Natural killer cell (primary cell): Measurements from ENCODE around the gene XRCC3. TPM values are rescaled to one million over a fixed set of nuclear protein-coding genes. Genes with fewer than 3 reads are reported as not detected.

Experiments used
- ATAC-seq, 3 donors: fragments of 150-1000 bp in 2 of 3; fragments of 200-7000 bp in 1 of 3; cut with Tn5 transposase; 1 replicate in 1 of 3; 2 replicates in 2 of 3; pipeline ENCODE4 v1.10.0; 2021; ENCODE audit warnings: mild to moderate bottlenecking in 2 of 3, moderate library complexity in 2 of 3
- DNase-seq, 2 donors: peaks; one replicate each; pipeline versions ENCODE4 v3.0.0 to v3.0.0-alpha.2; 2013 to 2021; ENCODE audit warnings: mixed read lengths in 1 of 2
- H3K27ac ChIP-seq: one replicate; pipeline ENCODE4 v1.5.1; 2013; ENCODE audit warnings: mild to moderate bottlenecking, low read length
- H3K27me3 ChIP-seq: one replicate; pipeline ENCODE4 v1.6.1; 2013; ENCODE audit warnings: low read length; ENCODE audit not compliant: control insufficient read depth, insufficient read depth
- H3K36me3 ChIP-seq: one replicate; pipeline ENCODE4 v1.6.1; 2013; ENCODE audit warnings: low read length; ENCODE audit not compliant: control insufficient read depth, insufficient read depth
- H3K4me1 ChIP-seq: one replicate; pipeline ENCODE4 v1.6.1; 2013; ENCODE audit warnings: low read length; ENCODE audit not compliant: control insufficient read depth, insufficient read depth
- H3K4me3 ChIP-seq: one replicate; pipeline ENCODE4 v1.5.1; 2013; ENCODE audit warnings: low read length
- H3K9me3 ChIP-seq: one replicate; pipeline ENCODE4 v1.6.1; 2013; ENCODE audit warnings: low read length; ENCODE audit not compliant: control insufficient read depth, insufficient read depth
- H3K27ac Mint-ChIP-seq, 2 donors: one replicate each; pipeline ENCODE4 v1.8.0; 2022; ENCODE audit warnings: mild to moderate bottlenecking in 2 of 2, mixed read lengths in 2 of 2, moderate library complexity in 1 of 2
- H3K27me3 Mint-ChIP-seq, 2 donors: one replicate each; pipeline ENCODE4 v1.8.0; 2022; ENCODE audit warnings: low read depth in 2 of 2, mixed read lengths in 2 of 2
- H3K36me3 Mint-ChIP-seq: one replicate; pipeline ENCODE4 v1.8.0; 2022; ENCODE audit warnings: mixed read lengths
- H3K4me1 Mint-ChIP-seq, 2 donors: one replicate each; pipeline ENCODE4 v1.8.0; 2022; ENCODE audit warnings: mixed read lengths in 2 of 2
- H3K4me3 Mint-ChIP-seq: one replicate; pipeline ENCODE4 v1.8.0; 2022; ENCODE audit warnings: mild to moderate bottlenecking, moderate library complexity, mixed read lengths
- H3K9me3 Mint-ChIP-seq, 2 donors: one replicate each; pipeline ENCODE4 v1.8.0; 2022; ENCODE audit warnings: mixed read lengths in 2 of 2
- WGBS: methylation state at CpG from one replicate; pipeline ENCODE4 v1.1.7; 2013; ENCODE audit warnings: missing lambda C conversion rate; ENCODE audit not compliant: insufficient coverage; 5-methylcytosine and 5-hydroxymethylcytosine counted together
- intact Hi-C: fragments of 100-400 bp; cut with micrococcal nuclease; formaldehyde crosslinking; loops from one replicate; pipeline ENCODE4 v1.14.2; 2022
- total RNA-seq, 4 donors: library from RNA; stranded (reverse); fragments of 120-200 nt in 1 of 4; gene quantifications; one replicate each; pipeline versions ENCODE4 v1.2.3 to v1.2.4, GENCODE V29; 2013 to 2022
- TF ChIP-seq, protein P1 (sequence below): fragments of 200-600 bp; IDR thresholded peaks from one replicate; pipeline ENCODE4 v1.8.0; 2022; ENCODE audit warnings: antibody characterized with exemption

Gene XRCC3
- total RNA-seq, 3 donors from 2014 or later (not counting 1 experiment from before 2014, with no cell fraction given) = 11.6 to 12.8 (median 12.7) TPM

DNA sequence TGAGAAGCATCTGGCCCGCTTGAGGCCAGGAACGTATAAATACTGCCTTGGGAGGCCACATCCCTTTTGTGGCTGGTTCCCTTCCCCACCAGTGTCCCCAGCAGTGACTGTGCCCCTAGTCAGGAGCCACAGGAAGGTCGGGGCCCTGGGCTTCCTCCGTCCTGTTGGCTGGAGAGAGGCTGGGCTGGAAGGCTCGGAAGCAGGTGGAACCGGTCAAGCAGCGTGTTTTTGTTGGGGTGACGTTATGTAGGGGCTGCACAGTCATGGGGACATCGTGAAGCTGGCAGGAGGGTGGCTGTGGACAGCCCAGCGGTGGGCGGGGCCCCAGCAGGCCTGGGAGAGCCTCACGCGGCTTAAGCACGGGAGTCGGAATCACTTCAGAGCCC lies 10.1 kb downstream of the XRCC3 start:
- Histone ChIP-seq H3K36me3 (peaks cover 11% of the 10 kb centered on the region), H3K4me1 (no peaks in the 10 kb centered on the region), H3K27ac (no peak overlapping the region), H3K27me3 (no peaks in the 10 kb centered on the region), H3K9me3 (no peaks in the 10 kb centered on the region), H3K4me3 (no peak overlapping the region)
- no peak for ATAC-seq
- peak overlapping the region in 1 of 2 donors; percentile 16 for H3K27ac Mint-ChIP-seq
- peaks cover 0 to 19% of the 10 kb centered on the region in 2 donors for H3K4me1 Mint-ChIP-seq
- no peaks in the 10 kb centered on the region for H3K9me3 Mint-ChIP-seq
- no peaks in the 10 kb centered on the region for H3K27me3 Mint-ChIP-seq
- no peak overlapping the region for H3K4me3 Mint-ChIP-seq
- no peak for DNase-seq
- H3K36me3 Mint-ChIP-seq = no peaks in the 10 kb centered on the region
- TF ChIP-seq, protein P1, sequence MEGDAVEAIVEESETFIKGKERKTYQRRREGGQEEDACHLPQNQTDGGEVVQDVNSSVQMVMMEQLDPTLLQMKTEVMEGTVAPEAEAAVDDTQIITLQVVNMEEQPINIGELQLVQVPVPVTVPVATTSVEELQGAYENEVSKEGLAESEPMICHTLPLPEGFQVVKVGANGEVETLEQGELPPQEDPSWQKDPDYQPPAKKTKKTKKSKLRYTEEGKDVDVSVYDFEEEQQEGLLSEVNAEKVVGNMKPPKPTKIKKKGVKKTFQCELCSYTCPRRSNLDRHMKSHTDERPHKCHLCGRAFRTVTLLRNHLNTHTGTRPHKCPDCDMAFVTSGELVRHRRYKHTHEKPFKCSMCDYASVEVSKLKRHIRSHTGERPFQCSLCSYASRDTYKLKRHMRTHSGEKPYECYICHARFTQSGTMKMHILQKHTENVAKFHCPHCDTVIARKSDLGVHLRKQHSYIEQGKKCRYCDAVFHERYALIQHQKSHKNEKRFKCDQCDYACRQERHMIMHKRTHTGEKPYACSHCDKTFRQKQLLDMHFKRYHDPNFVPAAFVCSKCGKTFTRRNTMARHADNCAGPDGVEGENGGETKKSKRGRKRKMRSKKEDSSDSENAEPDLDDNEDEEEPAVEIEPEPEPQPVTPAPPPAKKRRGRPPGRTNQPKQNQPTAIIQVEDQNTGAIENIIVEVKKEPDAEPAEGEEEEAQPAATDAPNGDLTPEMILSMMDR = no peak
- WGBS = 62% methylated on average over 15 of the region's 15 CpGs
- intact Hi-C loops = no loop called here

DNA sequence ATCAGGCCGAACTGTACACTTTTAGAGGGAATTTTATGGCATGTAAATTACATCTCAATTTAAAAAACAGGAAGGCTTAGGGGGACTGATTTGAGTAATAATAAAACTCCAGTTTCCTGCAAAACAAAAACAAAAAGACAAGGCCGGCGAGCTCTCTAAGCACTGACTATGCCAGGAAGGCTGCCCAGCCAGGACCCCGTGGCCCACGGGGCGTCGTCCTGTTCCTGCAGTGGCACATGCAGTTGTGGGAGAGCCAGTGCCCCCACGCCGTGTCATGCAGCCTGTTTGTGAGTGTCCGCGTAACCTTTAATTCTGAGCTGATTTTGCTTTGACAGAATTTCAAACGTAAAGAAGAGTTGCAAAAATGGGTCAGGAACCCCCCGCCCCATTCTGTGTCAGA lies 10.5 kb downstream of the XRCC3 start:
- no peaks in the 10 kb centered on the region for H3K9me3 ChIP-seq
- intact Hi-C loops = no loop called here
- ATAC-seq (no peak), DNase-seq (no peak)
- Mint-ChIP-seq H3K36me3 (no peaks in the 10 kb centered on the region), H3K4me3 (no peak overlapping the region), H3K27me3 (no peaks in the 10 kb centered on the region), H3K4me1 (peaks cover 0 to 19% of the 10 kb centered on the region in 2 donors), H3K9me3 (no peaks in the 10 kb centered on the region), H3K27ac (peak overlapping the region in 1 of 2 donors; percentile 16)
- 64% methylated on average over 13 of the region's 13 CpGs for WGBS
- TF ChIP-seq, protein P1 = no peak
- peaks cover 14% of the 10 kb centered on the region for H3K36me3 ChIP-seq
- H3K27me3 ChIP-seq = no peaks in the 10 kb centered on the region
- H3K27ac ChIP-seq = no peak overlapping the region
- H3K4me3 ChIP-seq = no peak overlapping the region
- H3K4me1 ChIP-seq = no peaks in the 10 kb centered on the region

DNA sequence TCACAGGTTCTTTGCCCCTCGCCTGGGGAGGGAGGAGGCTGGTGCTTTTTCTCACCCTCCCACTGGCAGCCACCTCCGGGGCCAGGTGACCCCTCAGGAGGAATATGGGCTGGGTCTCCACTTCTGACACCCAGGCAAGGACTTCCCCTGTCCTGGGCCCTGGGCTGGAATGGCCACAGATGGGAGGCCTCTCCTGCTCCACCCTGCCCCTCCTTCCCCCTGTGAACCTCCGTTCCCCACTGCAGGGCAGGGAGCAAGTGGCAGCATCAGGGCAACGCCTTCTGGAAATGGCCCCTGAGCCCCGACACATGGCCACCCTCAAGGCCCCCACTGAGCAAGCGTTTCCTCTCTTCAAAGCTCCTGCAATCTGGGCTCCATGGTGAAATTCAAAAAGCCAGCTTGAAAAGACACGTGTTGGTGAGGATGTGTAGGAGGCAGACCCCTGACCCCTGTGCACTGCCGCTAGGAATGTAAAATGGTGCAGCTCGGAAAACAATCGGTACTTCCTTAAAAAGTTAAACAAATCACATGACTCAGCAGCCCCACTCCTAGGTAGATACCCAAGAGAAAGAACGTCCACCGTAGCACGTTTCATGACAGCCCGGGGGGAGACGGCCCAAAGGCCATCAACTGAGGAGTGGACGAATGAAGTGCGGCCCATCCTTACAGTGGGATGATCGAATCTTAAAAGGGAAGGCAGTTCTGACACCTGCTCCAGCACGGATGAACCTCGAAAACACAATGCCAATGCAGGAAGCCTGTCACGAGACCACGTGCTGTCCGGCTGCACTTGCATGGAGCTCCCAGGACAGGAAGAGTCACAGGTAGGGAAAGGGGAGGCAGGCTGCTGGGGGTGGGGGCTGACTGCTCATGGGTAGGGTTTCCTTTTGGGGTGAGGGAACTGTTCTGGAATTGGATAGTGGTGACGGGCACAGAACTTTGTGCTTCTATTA lies 11.5 kb downstream of the XRCC3 start:
- Histone ChIP-seq H3K9me3 (no peaks in the 10 kb centered on the region), H3K4me1 (peaks cover 4% of the 10 kb centered on the region), H3K36me3 (peaks cover 19% of the 10 kb centered on the region), H3K27me3 (no peaks in the 10 kb centered on the region), H3K4me3 (no peak overlapping the region), H3K27ac (no peak overlapping the region)
- Mint-ChIP-seq H3K4me3 (no peak overlapping the region), H3K27me3 (no peaks in the 10 kb centered on the region), H3K36me3 (no peaks in the 10 kb centered on the region), H3K4me1 (peaks cover 0 to 15% of the 10 kb centered on the region in 2 donors), H3K9me3 (no peaks in the 10 kb centered on the region), H3K27ac (peak overlapping the region in 1 of 2 donors; percentile 16)
- ATAC-seq = no peak
- WGBS = 85% methylated on average over 23 of the region's 24 CpGs
- DNase-seq = no peak
- intact Hi-C loops = no loop called here
- TF ChIP-seq, protein P1 = no peak
